Breast epithelium (tissue), 3 donors: ENCODE measurements around the gene GPR137.

Source experiments
- POLR2A ChIP-seq: fragments of 450-650 bp; IDR thresholded peaks from one replicate; pipeline ENCODE4 v1.6.1; 2016; ENCODE audit warnings: antibody characterized with exemption, mild to moderate bottlenecking, moderate library complexity
- POLR2AphosphoS5 ChIP-seq, 3 donors: sonication (generic); formaldehyde crosslinking; IDR thresholded peaks; one replicate each; pipeline ENCODE4 v1.6.1; 2017; ENCODE audit warnings: antibody characterized with exemption in 3 of 3
- TF ChIP-seq, protein P1 (sequence below), 3 donors: fragments of 450-650 bp; IDR thresholded peaks; one replicate each; pipeline ENCODE4 v1.5.1; 2016 to 2017; ENCODE audit warnings: antibody characterized with exemption in 3 of 3, mild to moderate bottlenecking in 3 of 3, moderate library complexity in 3 of 3

GRCh38 chr11:64292460-64293254 lies 7.0 kb downstream of the GPR137 start:
- TF ChIP-seq, protein P1, sequence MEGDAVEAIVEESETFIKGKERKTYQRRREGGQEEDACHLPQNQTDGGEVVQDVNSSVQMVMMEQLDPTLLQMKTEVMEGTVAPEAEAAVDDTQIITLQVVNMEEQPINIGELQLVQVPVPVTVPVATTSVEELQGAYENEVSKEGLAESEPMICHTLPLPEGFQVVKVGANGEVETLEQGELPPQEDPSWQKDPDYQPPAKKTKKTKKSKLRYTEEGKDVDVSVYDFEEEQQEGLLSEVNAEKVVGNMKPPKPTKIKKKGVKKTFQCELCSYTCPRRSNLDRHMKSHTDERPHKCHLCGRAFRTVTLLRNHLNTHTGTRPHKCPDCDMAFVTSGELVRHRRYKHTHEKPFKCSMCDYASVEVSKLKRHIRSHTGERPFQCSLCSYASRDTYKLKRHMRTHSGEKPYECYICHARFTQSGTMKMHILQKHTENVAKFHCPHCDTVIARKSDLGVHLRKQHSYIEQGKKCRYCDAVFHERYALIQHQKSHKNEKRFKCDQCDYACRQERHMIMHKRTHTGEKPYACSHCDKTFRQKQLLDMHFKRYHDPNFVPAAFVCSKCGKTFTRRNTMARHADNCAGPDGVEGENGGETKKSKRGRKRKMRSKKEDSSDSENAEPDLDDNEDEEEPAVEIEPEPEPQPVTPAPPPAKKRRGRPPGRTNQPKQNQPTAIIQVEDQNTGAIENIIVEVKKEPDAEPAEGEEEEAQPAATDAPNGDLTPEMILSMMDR (IDR thresholded peaks at IDR 0.05), result no peak
- TF ChIP-seq POLR2A (no peak), POLR2AphosphoS5 (IDR thresholded peaks at IDR 0.05) (no peak)
